ENCODE data around the gene NEFH. TPM values are rescaled to one million over a fixed set of nuclear protein-coding genes. Genes with fewer than 3 reads are reported as not detected.

NEFH gene
- total RNA-seq (2022; extraction: Qiagen RNA extraction; ENCODE audit: low read depth): 0.07 to 0.13 TPM (median 0.09 TPM) in 4 of 5 replicates, not detected in the other

GRCh38 chr22:29479417-29480261 is at the start of gene NEFH:
NEFH (plus strand) TSS chr22:29480218; CDS start chr22:29480263, 45 bp downstream.

GRCh38 chr22:29438283-29438682 is 41.7 kb upstream of the NEFH start, which contains the start of gene RFPL1:
RFPL1 (plus strand) TSS chr22:29438583.

Other genes with a start within 250 kb of the NEFH start
- 16.5 to 29.6 TPM (median 28.0 TPM) in 5 replicates for gene RHBDD3, start 212.2 kb upstream of the NEFH start, total RNA-seq (2022; extraction: Qiagen RNA extraction; ENCODE audit: low read depth)
- gene EWSR1, start 211.9 kb upstream of the NEFH start, total RNA-seq (2022; extraction: Qiagen RNA extraction; ENCODE audit: low read depth): 214 to 243 TPM (median 225 TPM) in 5 replicates
- gene GAS2L1, start 173.6 kb upstream of the NEFH start, total RNA-seq (2022; extraction: Qiagen RNA extraction; ENCODE audit: low read depth): 13.5 to 41.5 TPM (median 37.8 TPM) in 5 replicates
- gene RASL10A, start 164.5 kb upstream of the NEFH start, total RNA-seq (2022; extraction: Qiagen RNA extraction; ENCODE audit: low read depth): 0.32 to 0.67 TPM (median 0.57 TPM) in 4 of 5 replicates, not detected in the other
- gene AP1B1, start 91.6 kb upstream of the NEFH start, total RNA-seq (2022; extraction: Qiagen RNA extraction; ENCODE audit: low read depth): 19.3 to 28.3 TPM (median 28.0 TPM) in 5 replicates
- not detected in 5 replicates for gene RFPL1, start 41.6 kb upstream of the NEFH start, total RNA-seq (2022; extraction: Qiagen RNA extraction; ENCODE audit: low read depth)
- gene THOC5, start 73.5 kb downstream of the NEFH start, total RNA-seq (2022; extraction: Qiagen RNA extraction; ENCODE audit: low read depth): 25.2 to 33.7 TPM (median 30.5 TPM) in 5 replicates
- gene NIPSNAP1, start 100.9 kb downstream of the NEFH start, total RNA-seq (2022; extraction: Qiagen RNA extraction; ENCODE audit: low read depth): 57.2 to 67.1 TPM (median 63.5 TPM) in 5 replicates
- gene NF2, start 123.4 kb downstream of the NEFH start, total RNA-seq (2022; extraction: Qiagen RNA extraction; ENCODE audit: low read depth): 12.2 to 17.5 TPM (median 12.9 TPM) in 5 replicates
- 0.07 to 0.25 TPM (median 0.19 TPM) in 5 replicates for gene CABP7, start 239.8 kb downstream of the NEFH start, total RNA-seq (2022; extraction: Qiagen RNA extraction; ENCODE audit: low read depth)